MCF 10A (cell line): ENCODE results near the gene SMIM27. TPM values are rescaled to one million over a fixed set of nuclear protein-coding genes. Genes with fewer than 3 reads are reported as not detected.

Experiments
- BruUV-seq: library from RNA; stranded (reverse); fragments of 400-500 nt; replicated peaks from 2 replicates; lab custom pipeline; 2021; lab: Mats Ljungman, UMichigan
- CTCF ChIA-PET: fragments of 300-600 bp; sonication (Branson Sonifier 250); formaldehyde crosslinking; extraction: SDS; loops from one replicate; lab custom pipeline; 2021; ENCODE audit warnings: antibody characterized with exemption, inconsistent platforms; lab: Yijun Ruan, JAX
- POLR2A ChIA-PET: fragments of 300-600, 350-650 bp; sonication (Branson Sonifier 250); formaldehyde crosslinking; extraction: SDS; loops from one replicate; lab custom pipeline; 2020; ENCODE audit warnings: antibody characterized with exemption, inconsistent platforms; lab: Yijun Ruan, JAX
- DNase-seq: peaks from one replicate; pipeline ENCODE4 v3.0.0-alpha.2; 2018; ENCODE audit not compliant: unreplicated experiment
- H3K27ac Mint-ChIP-seq: one replicate; pipeline ENCODE4 v1.8.0; 2022; ENCODE audit warnings: mild to moderate bottlenecking, low read depth, mixed read lengths; ENCODE audit not compliant: unreplicated experiment
- H3K27me3 Mint-ChIP-seq: one replicate; pipeline ENCODE4 v1.8.0; 2022; ENCODE audit warnings: mixed read lengths; ENCODE audit not compliant: insufficient read depth, unreplicated experiment
- H3K36me3 Mint-ChIP-seq: one replicate; pipeline ENCODE4 v1.8.0; 2022; ENCODE audit warnings: mild to moderate bottlenecking, moderate library complexity, mixed read lengths; ENCODE audit not compliant: insufficient read depth, unreplicated experiment
- H3K4me1 Mint-ChIP-seq: one replicate; pipeline ENCODE4 v1.8.0; 2022; ENCODE audit warnings: mixed read lengths; ENCODE audit not compliant: insufficient read depth, unreplicated experiment
- H3K4me3 Mint-ChIP-seq: one replicate; pipeline ENCODE4 v1.8.0; 2022; ENCODE audit warnings: mild to moderate bottlenecking, moderate library complexity, mixed read lengths; ENCODE audit not compliant: unreplicated experiment
- H3K9me3 Mint-ChIP-seq: one replicate; pipeline ENCODE4 v1.8.0; 2022; ENCODE audit warnings: mixed read lengths; ENCODE audit not compliant: unreplicated experiment
- CTCF ChIP-seq: fragments of 200-600 bp; IDR thresholded peaks from one replicate; pipeline ENCODE4 v1.8.0; 2022; ENCODE audit warnings: antibody characterized with exemption, mild to moderate bottlenecking; ENCODE audit not compliant: unreplicated experiment
- intact Hi-C: fragments of 100-400 bp; cut with micrococcal nuclease; formaldehyde crosslinking; loops from 2 replicates; pipeline ENCODE4 v1.14.1; 2022
- total RNA-seq: library from RNA; stranded (reverse); gene quantifications from 2 replicates; pipeline ENCODE4 v1.2.3, GENCODE V29; 2022

The SMIM27 gene
- total RNA-seq, 1 experiment from 2014 or later: 7.8 TPM

- intact Hi-C loops: loop anchor here (1.0 kb wide), 1 partner anchor 201 kb away; no protein-coding TSS in a partner anchor
- POLR2A ChIA-PET: interaction anchor here (0.7 to 3.4 kb wide), 5 partner anchors 48 to 389 kb away, joined by 3 to 43 read pairs (median 9); partner anchors contain the start of gene RIGI
- Mint-ChIP-seq H3K4me3 (peak overlapping the region; percentile 49), H3K36me3 (no peaks in the 10 kb centered on the region), H3K9me3 (no peaks in the 10 kb centered on the region), H3K27ac (no peak overlapping the region), H3K27me3 (no peaks in the 10 kb centered on the region), H3K4me1 (no peaks in the 10 kb centered on the region)
- DNase-seq: no peak
- no TSS peak for BruUV-seq
- CTCF ChIA-PET: interaction anchor here (0.6 to 20.5 kb wide), 32 partner anchors 11 to 580 kb away, joined by 3 to 601 read pairs (median 5); partner anchors contain the start of genes ACO1 and RIGI
- TF ChIP-seq CTCF: no peak
Measured at GRCh38 chr9:32578976-32579375, 26.8 kb downstream of the SMIM27 start.

GRCh38 chr9:32579706-32580331 is 27.7 kb downstream of the SMIM27 start:
- no peaks in the 10 kb centered on the region for H3K36me3 Mint-ChIP-seq

GRCh38 chr9:32580631-32581300 is 28.6 kb downstream of the SMIM27 start:
- Mint-ChIP-seq H3K27ac (no peak overlapping the region), H3K4me3 (no peak overlapping the region), H3K36me3 (no peaks in the 10 kb centered on the region), H3K9me3 (no peaks in the 10 kb centered on the region), H3K4me1 (no peaks in the 10 kb centered on the region), H3K27me3 (no peaks in the 10 kb centered on the region)
- intact Hi-C loops: loop anchor here (1.0 to 10.0 kb wide), 2 partner anchors 388 to 644 kb away; no protein-coding TSS in a partner anchor
- CTCF ChIA-PET: interaction anchor here (0.6 to 20.5 kb wide), 57 partner anchors 9 to 432 kb away, joined by 3 to 601 read pairs (median 5); partner anchors contain the start of genes ACO1, APTX, RIGI and SMIM27
- TF ChIP-seq CTCF: no peak
- BruUV-seq: no TSS peak
- DNase-seq: no peak
- POLR2A ChIA-PET: interaction anchor here (0.6 to 3.4 kb wide), 9 partner anchors 10 to 421 kb away, joined by 3 to 43 read pairs (median 4); partner anchors contain the start of genes ACO1 and RIGI

More at GRCh38 chr9:32579706-32580331, 27.7 kb downstream of the SMIM27 start:
- no peaks in the 10 kb centered on the region for H3K27me3 Mint-ChIP-seq
- no peaks in the 10 kb centered on the region for H3K4me1 Mint-ChIP-seq
- TF ChIP-seq CTCF: peak; percentile 79
- POLR2A ChIA-PET: interaction anchor here (0.6 to 3.4 kb wide), 12 partner anchors 9 to 445 kb away, joined by 3 to 43 read pairs (median 4); partner anchors contain the start of genes ACO1, DNAJA1 and RIGI
- peak overlapping the region; percentile 49 for H3K4me3 Mint-ChIP-seq
- intact Hi-C loops: loop anchor here (1.0 to 10.0 kb wide), 2 partner anchors 202 to 645 kb away; no protein-coding TSS in a partner anchor
- CTCF ChIA-PET: interaction anchor here (0.6 to 20.5 kb wide), 63 partner anchors 11 to 1245 kb away, joined by 3 to 601 read pairs (median 4); partner anchors contain the start of genes ACO1 and RIGI
- no peak overlapping the region for H3K27ac Mint-ChIP-seq
- no TSS peak for BruUV-seq
- no peaks in the 10 kb centered on the region for H3K9me3 Mint-ChIP-seq
- DNase-seq: peak; percentile 73
